A673 (cell line): ENCODE results near the gene RPL36A. TPM values are rescaled to one million over a fixed set of nuclear protein-coding genes. Genes with fewer than 3 reads are reported as not detected.

Experiments
- BruUV-seq: library from RNA; stranded (reverse); fragments of 400-500 nt; replicated peaks from 2 replicates; lab custom pipeline; 2021; lab: Mats Ljungman, UMichigan
- CTCF ChIA-PET: fragments of 300-600 bp; sonication (Branson Sonifier 250); formaldehyde crosslinking; loops from one replicate; lab custom pipeline; 2022; ENCODE audit warnings: antibody characterized with exemption; lab: Charles Lee
- POLR2A ChIA-PET: fragments of 300-600 bp; sonication (Branson Sonifier 250); formaldehyde crosslinking; loops from one replicate; lab custom pipeline; 2022; ENCODE audit warnings: antibody characterized with exemption; ENCODE audit not compliant: low non-redundant PET; lab: Charles Lee
- DNase-seq: peaks from one replicate; pipeline ENCODE4 v3.0.0-alpha.2; 2015; ENCODE audit warnings: low spot score
- H3K27ac ChIP-seq: fragments of 200-600 bp; sonication (generic); 2 replicates; pipeline ENCODE4 v1.5.1; 2016; ENCODE audit warnings: mixed run types, low read depth, mild to moderate bottlenecking, mixed read lengths, antibody characterized with exemption, low read length; ENCODE audit not compliant: poor library complexity, severe bottlenecking
- H3K27me3 ChIP-seq: fragments of 200-600 bp; sonication (generic); replicated peaks from 2 replicates; pipeline ENCODE4 v1.6.1; 2017; ENCODE audit warnings: mixed run types, low read depth, mild to moderate bottlenecking, mixed read lengths, antibody characterized with exemption, low read length; ENCODE audit not compliant: insufficient read depth, poor library complexity
- H3K36me3 ChIP-seq: fragments of 200-600 bp; sonication (generic); 2 replicates; pipeline ENCODE4 v1.6.1; 2016; ENCODE audit warnings: mixed run types, mild to moderate bottlenecking, mixed read lengths, antibody characterized with exemption, low read length; ENCODE audit not compliant: insufficient read depth, poor library complexity, severe bottlenecking
- H3K4me1 ChIP-seq: fragments of 200-600 bp; sonication (generic); 2 replicates; pipeline ENCODE4 v1.6.1; 2017; ENCODE audit warnings: mixed run types, mild to moderate bottlenecking, mixed read lengths, antibody characterized with exemption, low read length; ENCODE audit not compliant: insufficient read depth, poor library complexity, severe bottlenecking
- H3K4me3 ChIP-seq: fragments of 200-600 bp; sonication (generic); 2 replicates; pipeline ENCODE4 v1.5.1; 2016; ENCODE audit warnings: low read depth, mixed run types, mild to moderate bottlenecking, mixed read lengths, low read length; ENCODE audit not compliant: poor library complexity, severe bottlenecking
- H3K9me3 ChIP-seq: fragments of 200-600 bp; sonication (generic); 2 replicates; pipeline ENCODE4 v1.6.1; 2016; ENCODE audit warnings: mixed run types, low read depth, mild to moderate bottlenecking, mixed read lengths, antibody characterized with exemption, low read length; ENCODE audit not compliant: poor library complexity, severe bottlenecking
- CTCF ChIP-seq: fragments of 300-800, 200-600 bp; sonication (generic); conservative IDR thresholded peaks from 2 replicates; pipeline ENCODE4 v1.5.1; 2017; ENCODE audit warnings: low read depth, mild to moderate bottlenecking, antibody characterized with exemption, low read length, moderate library complexity, mixed read lengths
- EZH2 ChIP-seq: fragments of 200-600 bp; sonication (generic); IDR thresholded peaks from 2 replicates; pipeline ENCODE4 v1.6.1; 2017; ENCODE audit warnings: borderline replicate concordance, low read depth, mild to moderate bottlenecking, mixed read lengths, antibody characterized with exemption, low read length; ENCODE audit not compliant: poor library complexity, severe bottlenecking
- intact Hi-C: fragments of 100-400 bp; cut with micrococcal nuclease; formaldehyde crosslinking; loops from one replicate; pipeline ENCODE4 v1.10.0; 2022; ENCODE audit not compliant: unreplicated experiment
- total RNA-seq: library from RNA; stranded (reverse); gene quantifications from 2 replicates; pipeline ENCODE4 v1.2.3, GENCODE V29; 2021

Gene RPL36A
- total RNA-seq, 1 experiment from 2014 or later, result 316 TPM

DNA sequence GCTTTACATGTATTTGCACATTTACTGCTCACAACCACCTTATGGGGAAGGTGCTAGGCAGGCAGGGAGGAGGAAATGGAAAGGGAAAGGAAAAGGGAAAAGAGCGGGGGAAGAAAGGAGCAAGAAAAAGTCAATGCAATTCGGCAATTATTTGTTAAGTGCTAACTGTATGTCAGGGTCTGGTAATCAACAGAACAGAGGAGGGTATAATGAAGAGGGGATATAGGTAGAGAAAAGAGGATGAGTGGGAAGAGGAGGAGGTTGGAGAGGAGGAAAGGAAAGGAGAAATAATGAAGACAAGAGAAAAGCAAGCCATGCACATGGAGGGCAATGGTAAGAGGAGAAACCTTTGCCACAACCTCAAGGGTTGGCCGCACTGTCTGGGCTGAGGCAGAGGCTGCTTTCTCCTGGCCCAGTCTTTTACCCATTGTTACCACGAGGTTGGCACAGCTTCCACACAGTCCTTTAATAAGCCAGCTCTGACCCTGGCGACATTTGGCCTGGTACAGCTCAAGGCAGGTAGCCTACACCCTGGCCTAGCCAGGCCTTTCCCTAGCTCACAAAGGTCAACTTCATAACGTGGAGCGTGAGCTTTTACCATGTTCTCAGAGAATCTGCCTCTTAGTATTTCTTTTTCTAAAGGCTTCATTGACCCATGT lies 5.7 kb upstream of the RPL36A start:
- no TSS peak for BruUV-seq
- CTCF ChIA-PET, result no interaction called here
- POLR2A ChIA-PET, result no interaction called here

GRCh38 chrX:101385795-101386541 lies 4.8 kb upstream of the RPL36A start, which contains the start of gene BTK:
Gene BTK, minus strand, starts transcription at chrX:101386191. Its CDS starts 10,907 bp downstream, at chrX:101375284.
- Histone ChIP-seq H3K27ac (no peak within 1 kb of the TSS), H3K9me3 (no peaks in the 10 kb centered on the region), H3K27me3 (no peaks in the 10 kb centered on the region), H3K4me3 (no peak within 1 kb of the TSS), H3K4me1 (no peaks in the 10 kb centered on the region), H3K36me3 (no peaks in the 10 kb centered on the region)
- DNase-seq, result no peak
- TF ChIP-seq EZH2, result no peak
- TF ChIP-seq CTCF, result no peak
- intact Hi-C loops, result no loop called here
- CTCF ChIA-PET, result no interaction called here
- POLR2A ChIA-PET, result no interaction called here
- BruUV-seq, result no TSS peak

More for the DNA sequence above, 5.7 kb upstream of the RPL36A start:
- Histone ChIP-seq H3K36me3 (no peaks in the 10 kb centered on the region), H3K9me3 (no peaks in the 10 kb centered on the region), H3K27me3 (no peaks in the 10 kb centered on the region), H3K4me1 (no peaks in the 10 kb centered on the region), H3K4me3 (no peak overlapping the region), H3K27ac (no peak overlapping the region)
- DNase-seq, result no peak
- intact Hi-C loops, result no loop called here
- TF ChIP-seq EZH2, result no peak
- TF ChIP-seq CTCF, result no peak

- intact Hi-C loops, result no loop called here
- no peak for DNase-seq
- POLR2A ChIA-PET, result no interaction called here
- Histone ChIP-seq H3K27me3 (no peaks in the 10 kb centered on the region), H3K27ac (no peak overlapping the region), H3K4me3 (no peak overlapping the region), H3K4me1 (no peaks in the 10 kb centered on the region), H3K36me3 (peaks cover under 1% of the 10 kb centered on the region), H3K9me3 (no peaks in the 10 kb centered on the region)
- TF ChIP-seq CTCF (no peak), EZH2 (no peak)
- CTCF ChIA-PET, result no interaction called here
- BruUV-seq, result no TSS peak
Observed at GRCh38 chrX:101386542-101386885, 4.3 kb upstream of the RPL36A start.
